Central memory CD8-positive, alpha-beta T cell (primary cell): ENCODE measurements around the gene SLC22A25.
"Not testable (repeated sequence)": the region's sequence is repeated elsewhere in the genome, so short reads cannot be mapped to it uniquely, and the experiment has no call there.

Source experiments
- ATAC-seq: fragments of 150-1000 bp; cut with Tn5 transposase; replicated peaks from 2 replicates; pipeline ENCODE4 v1.10.0; 2022; ENCODE audit warnings: mild to moderate bottlenecking, moderate FRiP score, moderate number of reproducible peaks; ENCODE audit not compliant: poor library complexity, severe bottlenecking; ENCODE audit errors: extremely low read depth
- DNase-seq, 2 donors: peaks; one replicate each; pipeline ENCODE4 v3.0.0; 2021; ENCODE audit warnings: low spot score in 2 of 2
- H3K27ac Mint-ChIP-seq: one replicate; pipeline ENCODE4 v1.8.0; 2022; ENCODE audit warnings: low read depth, mild to moderate bottlenecking, moderate library complexity, mixed read lengths
- H3K27me3 Mint-ChIP-seq: one replicate; pipeline ENCODE4 v1.8.0; 2022; ENCODE audit warnings: mixed read lengths
- H3K36me3 Mint-ChIP-seq: one replicate; pipeline ENCODE4 v1.8.0; 2022; ENCODE audit warnings: mild to moderate bottlenecking, moderate library complexity, mixed read lengths; ENCODE audit not compliant: insufficient read depth
- H3K4me1 Mint-ChIP-seq: one replicate; pipeline ENCODE4 v1.8.0; 2022; ENCODE audit warnings: mixed read lengths
- H3K4me3 Mint-ChIP-seq: one replicate; pipeline ENCODE4 v1.8.0; 2022; ENCODE audit warnings: mild to moderate bottlenecking, moderate library complexity, mixed read lengths
- H3K9me3 Mint-ChIP-seq: one replicate; pipeline ENCODE4 v1.8.0; 2022; ENCODE audit warnings: mixed read lengths

The SLC22A25 gene

GRCh38 chr11:63247237-63248002, 4.0 kb upstream of the SLC22A25 start:
- peaks cover 84% of the 10 kb centered on the region for H3K27me3 Mint-ChIP-seq
- DNase-seq, H3K4me1 Mint-ChIP-seq, ATAC-seq, H3K36me3 Mint-ChIP-seq, H3K9me3 Mint-ChIP-seq, H3K27ac Mint-ChIP-seq, H3K4me3 Mint-ChIP-seq: not testable (repeated sequence)

DNA sequence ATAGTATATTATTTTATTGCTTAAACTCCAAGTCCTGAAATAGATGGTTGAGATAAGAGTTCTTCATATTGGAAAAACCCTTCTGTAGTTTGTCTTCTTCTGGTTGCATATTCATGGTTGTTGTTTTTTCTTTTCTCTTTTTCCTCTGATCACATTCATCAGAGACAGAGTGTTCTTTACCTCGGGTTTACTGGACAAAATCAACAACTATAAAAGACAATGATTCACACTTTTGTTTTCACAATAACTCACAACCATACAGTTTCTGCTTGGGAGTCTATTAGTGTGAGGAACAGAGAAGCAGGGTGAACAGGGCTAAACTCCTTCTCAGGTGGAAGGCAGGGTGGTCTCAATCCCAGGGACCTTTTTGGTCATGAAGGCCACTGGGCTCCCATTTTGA, 2.6 kb upstream of the SLC22A25 start:
- ATAC-seq (no peak), DNase-seq (no peak)
- Mint-ChIP-seq H3K27ac (no peak overlapping the region), H3K36me3 (no peaks in the 10 kb centered on the region), H3K27me3 (peaks cover 86% of the 10 kb centered on the region), H3K9me3 (no peaks in the 10 kb centered on the region), H3K4me1 (no peaks in the 10 kb centered on the region), H3K4me3 (no peak overlapping the region)

GRCh38 chr11:63244862-63245261, 1.5 kb upstream of the SLC22A25 start:
- no peak overlapping the region for H3K4me3 Mint-ChIP-seq
- H3K9me3 Mint-ChIP-seq: no peaks in the 10 kb centered on the region
- H3K27ac Mint-ChIP-seq: no peak overlapping the region
- H3K36me3 Mint-ChIP-seq: no peaks in the 10 kb centered on the region
- no peaks in the 10 kb centered on the region for H3K4me1 Mint-ChIP-seq
- ATAC-seq (no peak), DNase-seq (no peak)
- H3K27me3 Mint-ChIP-seq: peaks cover 77% of the 10 kb centered on the region

GRCh38 chr11:63242089-63242781, 1.2 kb downstream of the SLC22A25 start:
- H3K27me3 Mint-ChIP-seq: peaks cover 75% of the 10 kb centered on the region
- no peaks in the 10 kb centered on the region for H3K36me3 Mint-ChIP-seq
- no peaks in the 10 kb centered on the region for H3K4me1 Mint-ChIP-seq
- no peak overlapping the region for H3K4me3 Mint-ChIP-seq
- H3K9me3 Mint-ChIP-seq: no peaks in the 10 kb centered on the region
- ATAC-seq (no peak), DNase-seq (no peak)
- no peak overlapping the region for H3K27ac Mint-ChIP-seq

GRCh38 chr11:63240791-63241379, 2.5 kb downstream of the SLC22A25 start:
- H3K27ac Mint-ChIP-seq: no peak overlapping the region
- no peak overlapping the region for H3K4me3 Mint-ChIP-seq
- DNase-seq (no peak), ATAC-seq (no peak)
- H3K9me3 Mint-ChIP-seq: no peaks in the 10 kb centered on the region
- peaks cover 72% of the 10 kb centered on the region for H3K27me3 Mint-ChIP-seq
- no peaks in the 10 kb centered on the region for H3K4me1 Mint-ChIP-seq
- H3K36me3 Mint-ChIP-seq: no peaks in the 10 kb centered on the region

DNA sequence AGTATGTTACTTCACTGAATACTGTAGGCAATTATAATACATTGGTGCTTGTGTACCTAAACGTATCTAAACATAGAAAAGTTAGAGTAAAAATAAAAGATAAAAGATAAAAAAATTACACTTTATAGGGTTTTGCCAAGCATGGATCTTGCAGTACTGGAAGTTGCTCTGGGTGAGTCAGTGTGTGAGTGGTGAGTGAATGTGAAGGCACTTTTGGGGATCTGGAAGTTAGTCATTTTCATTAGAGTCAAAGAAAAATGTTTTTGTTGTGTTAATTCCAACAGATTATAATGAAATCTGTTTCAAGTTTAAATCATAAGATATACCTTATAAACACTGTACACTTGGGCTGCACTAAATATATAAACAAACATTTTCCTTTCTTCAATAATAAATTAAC, 3.3 kb downstream of the SLC22A25 start:
- Mint-ChIP-seq H3K27ac (no peak overlapping the region), H3K9me3 (no peaks in the 10 kb centered on the region), H3K27me3 (peaks cover 72% of the 10 kb centered on the region), H3K4me1 (no peaks in the 10 kb centered on the region), H3K36me3 (no peaks in the 10 kb centered on the region), H3K4me3 (no peak overlapping the region)
- DNase-seq (no peak), ATAC-seq (no peak)

GRCh38 chr11:63239254-63239653, 4.1 kb downstream of the SLC22A25 start:
- no peaks in the 10 kb centered on the region for H3K4me1 Mint-ChIP-seq
- H3K27me3 Mint-ChIP-seq: peaks cover 72% of the 10 kb centered on the region
- DNase-seq: no peak
- H3K9me3 Mint-ChIP-seq: no peaks in the 10 kb centered on the region
- no peak overlapping the region for H3K27ac Mint-ChIP-seq
- H3K36me3 Mint-ChIP-seq: no peaks in the 10 kb centered on the region
- H3K4me3 Mint-ChIP-seq: no peak overlapping the region
- ATAC-seq: no peak

DNA sequence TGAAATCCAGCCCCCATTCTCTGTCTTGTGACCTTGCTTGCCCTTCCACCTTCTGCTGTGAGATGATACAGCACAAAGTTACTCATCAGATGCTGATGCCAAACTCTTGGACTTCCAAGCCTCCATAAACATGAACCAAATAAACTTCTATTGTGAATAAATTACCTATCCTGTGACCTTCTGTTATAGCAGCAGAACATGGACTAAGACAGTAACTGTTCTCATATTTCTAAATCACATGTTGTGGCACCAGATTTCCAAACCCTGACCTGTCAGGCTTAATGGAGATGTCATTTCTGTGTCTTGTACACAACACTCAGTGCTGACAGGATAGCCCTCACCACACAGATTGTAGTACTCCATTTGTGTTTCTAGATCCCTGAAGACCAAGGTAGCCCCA, 6.0 kb downstream of the SLC22A25 start:
- Mint-ChIP-seq H3K4me3 (no peak overlapping the region), H3K27me3 (peaks cover 72% of the 10 kb centered on the region), H3K9me3 (no peaks in the 10 kb centered on the region), H3K36me3 (no peaks in the 10 kb centered on the region), H3K4me1 (no peaks in the 10 kb centered on the region), H3K27ac (no peak overlapping the region)
- no peak for ATAC-seq
- DNase-seq: no peak

DNA sequence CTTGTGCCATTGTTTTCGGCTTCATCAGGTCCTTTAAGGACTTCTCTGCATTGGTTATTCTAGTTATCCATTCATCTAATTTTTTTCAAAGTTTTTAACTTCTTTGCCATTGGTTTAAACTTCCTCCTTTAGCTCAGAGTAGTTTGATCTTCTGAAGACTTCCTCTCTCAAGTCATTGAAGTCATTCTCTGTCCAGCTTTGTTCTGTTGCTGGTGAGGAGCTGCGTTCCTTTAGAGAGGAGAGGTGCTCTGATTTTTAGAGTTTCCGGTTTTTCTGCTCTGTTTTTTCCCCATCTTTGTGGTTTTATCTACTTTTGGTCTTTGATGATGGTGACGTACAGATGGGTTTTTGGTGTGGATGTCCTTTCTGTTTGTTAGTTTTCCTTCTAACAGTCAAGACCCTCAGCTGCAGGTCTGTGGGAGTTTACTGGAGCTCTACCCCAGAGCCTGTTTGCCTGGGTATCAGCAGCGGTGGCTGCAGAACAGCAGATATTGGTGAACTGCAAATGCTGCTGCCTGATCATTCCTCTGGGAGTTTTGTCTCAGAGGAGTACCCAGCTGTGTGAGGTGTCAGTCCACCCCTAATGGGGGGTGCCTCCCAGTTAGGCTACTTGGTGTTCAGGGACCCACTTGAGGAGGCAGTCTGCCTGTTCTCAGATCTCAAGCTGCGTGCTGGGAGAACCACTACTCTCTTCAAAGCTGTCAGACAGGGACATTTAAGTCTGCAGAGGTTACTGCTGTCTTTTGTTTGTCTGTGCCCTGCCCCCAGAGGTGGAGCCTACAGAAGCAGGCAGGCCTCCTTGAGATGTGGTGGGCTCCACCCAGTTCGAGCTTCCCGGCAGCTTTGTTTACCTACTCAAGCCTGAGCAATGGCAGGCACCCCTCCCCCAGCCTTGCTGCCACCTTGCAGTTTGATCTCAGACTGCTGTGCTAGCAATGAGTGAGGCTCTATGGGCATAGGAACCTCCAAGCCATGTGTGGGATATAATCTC, 7.6 kb downstream of the SLC22A25 start:
- DNase-seq, H3K4me1 Mint-ChIP-seq, H3K9me3 Mint-ChIP-seq, H3K4me3 Mint-ChIP-seq, H3K36me3 Mint-ChIP-seq, ATAC-seq, H3K27ac Mint-ChIP-seq: not testable (repeated sequence)
- H3K27me3 Mint-ChIP-seq: peaks cover 72% of the 10 kb centered on the region

DNA sequence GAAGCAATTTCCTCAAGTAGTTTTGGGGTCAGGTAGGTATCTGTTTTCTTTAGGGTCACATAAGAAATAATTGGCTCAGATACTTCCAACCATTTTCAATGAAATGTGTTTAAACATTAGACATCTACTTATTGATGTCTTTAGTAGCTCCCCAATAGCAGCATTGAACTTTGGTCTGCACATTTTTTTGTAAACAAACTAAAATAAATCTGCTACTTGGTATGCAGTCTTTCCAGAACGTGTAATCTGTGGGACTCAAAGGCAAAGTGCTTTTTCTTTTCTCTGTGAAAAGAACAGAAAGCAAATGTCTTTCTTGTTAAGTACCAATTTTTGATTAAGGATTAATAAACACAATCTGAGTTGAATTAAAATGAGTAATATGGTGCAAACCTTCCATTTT, 13.6 kb downstream of the SLC22A25 start:
- DNase-seq: no peak
- H3K27ac Mint-ChIP-seq: no peak overlapping the region
- H3K36me3 Mint-ChIP-seq: no peaks in the 10 kb centered on the region
- no peak overlapping the region for H3K4me3 Mint-ChIP-seq
- H3K4me1 Mint-ChIP-seq: no peaks in the 10 kb centered on the region
- no peaks in the 10 kb centered on the region for H3K9me3 Mint-ChIP-seq
- peaks cover 80% of the 10 kb centered on the region for H3K27me3 Mint-ChIP-seq
- ATAC-seq: no peak

- Mint-ChIP-seq H3K36me3 (no peaks in the 10 kb centered on the region), H3K27me3 (peaks cover 80% of the 10 kb centered on the region), H3K4me1 (no peaks in the 10 kb centered on the region), H3K27ac (no peak overlapping the region), H3K4me3 (no peak overlapping the region), H3K9me3 (no peaks in the 10 kb centered on the region)
- ATAC-seq (no peak), DNase-seq (no peak)
These were observed 15.8 kb downstream of the SLC22A25 start for GRCh38 chr11:63227521-63228107.
